ENCODE results near the gene THRA. TPM values are rescaled to one million over a fixed set of nuclear protein-coding genes. Genes with fewer than 3 reads are reported as not detected.

The THRA gene
- total RNA-seq, 2 donors from 2014 or later = 35.2 to 79.8 TPM

- no peak overlapping the region for H3K4me3 ChIP-seq
- 49% methylated on average over 8 of the region's 8 CpGs for WGBS
- intact Hi-C loops (cut with DNase I) = loop anchor here (1.0 to 5.0 kb wide), 2 partner anchors 13 to 49 kb away; no protein-coding TSS in a partner anchor
- H3K36me3 ChIP-seq = no peaks in the 10 kb centered on the region
- peak overlapping the region; percentile 89 to 93 for H3K27ac ChIP-seq
- no peaks in the 10 kb centered on the region for H3K27me3 ChIP-seq (replicated peaks; ENCODE audit: insufficient read depth)
- no peaks in the 10 kb centered on the region for H3K9me3 ChIP-seq
- TF ChIP-seq CTCF (IDR thresholded peaks at IDR 0.05) (no peak), POLR2A (IDR thresholded peaks at IDR 0.05) (no peak), POLR2AphosphoS5 (IDR thresholded peaks at IDR 0.05) (no peak)
- peaks cover 50% of the 10 kb centered on the region for H3K4me1 ChIP-seq (replicated peaks)
- no peak for DNase-seq (ENCODE audit: low spot score)
These were observed 13.3 kb downstream of the THRA start for GRCh38 chr17:40075942-40076498.

GRCh38 chr17:40076591-40076990 is 13.8 kb downstream of the THRA start:
- DNase-seq (ENCODE audit: low spot score) = no peak
- no peaks in the 10 kb centered on the region for H3K36me3 ChIP-seq
- peaks cover 44% of the 10 kb centered on the region for H3K4me1 ChIP-seq (replicated peaks)
- intact Hi-C loops (cut with DNase I) = loop anchor here (5.0 kb wide), 1 partner anchor 49 kb away; no protein-coding TSS in a partner anchor
- TF ChIP-seq POLR2AphosphoS5 (IDR thresholded peaks at IDR 0.05) (no peak), CTCF (IDR thresholded peaks at IDR 0.05) (no peak), POLR2A (IDR thresholded peaks at IDR 0.05) (no peak)
- H3K27me3 ChIP-seq (replicated peaks; ENCODE audit: insufficient read depth) = no peaks in the 10 kb centered on the region
- WGBS = 91% methylated on average over 7 of the region's 7 CpGs
- no peak overlapping the region for H3K4me3 ChIP-seq
- H3K27ac ChIP-seq = peak overlapping the region; percentile 23 to 89
- H3K9me3 ChIP-seq = no peaks in the 10 kb centered on the region

- intact Hi-C loops (cut with DNase I) = loop anchor here (5.0 kb wide), 1 partner anchor 52 kb away; no protein-coding TSS in a partner anchor
- Histone ChIP-seq H3K27me3 (replicated peaks; ENCODE audit: insufficient read depth) (no peaks in the 10 kb centered on the region), H3K4me3 (no peak overlapping the region), H3K4me1 (replicated peaks) (peaks cover 24% of the 10 kb centered on the region), H3K36me3 (peaks cover 0 to 1% of the 10 kb centered on the region in 2 donors), H3K9me3 (no peaks in the 10 kb centered on the region), H3K27ac (no peak overlapping the region)
- no peak for TF ChIP-seq CTCF (IDR thresholded peaks at IDR 0.05)
- no peak for TF ChIP-seq POLR2A (IDR thresholded peaks at IDR 0.05)
- no peak for TF ChIP-seq POLR2AphosphoS5 (IDR thresholded peaks at IDR 0.05)
- no peak for DNase-seq (ENCODE audit: low spot score)
- 89% methylated on average over 3 of the region's 3 CpGs for WGBS
These were observed 16.8 kb downstream of the THRA start for GRCh38 chr17:40079545-40079944.

GRCh38 chr17:40084477-40084876 is 21.7 kb downstream of the THRA start:
- Histone ChIP-seq H3K27ac (no peak overlapping the region), H3K4me3 (no peak overlapping the region), H3K4me1 (replicated peaks) (no peaks in the 10 kb centered on the region), H3K36me3 (peaks cover 11 to 19% of the 10 kb centered on the region in 2 donors), H3K9me3 (no peaks in the 10 kb centered on the region), H3K27me3 (replicated peaks; ENCODE audit: insufficient read depth) (no peaks in the 10 kb centered on the region)
- no peak for DNase-seq (ENCODE audit: low spot score)
- intact Hi-C loops (cut with DNase I) = no loop called here
- TF ChIP-seq POLR2AphosphoS5 (IDR thresholded peaks at IDR 0.05) (no peak), POLR2A (IDR thresholded peaks at IDR 0.05) (no peak), CTCF (IDR thresholded peaks at IDR 0.05) (no peak)
- 88% methylated on average over 14 of the region's 14 CpGs for WGBS
